GM19238 (cell line): ENCODE data around the gene BCAS1.

Experiments used
- DNase-seq: peaks from one replicate; pipeline ENCODE4 v3.0.0; 2011; ENCODE audit warnings: low spot score; ENCODE audit not compliant: insufficient read length

Gene BCAS1

DNA sequence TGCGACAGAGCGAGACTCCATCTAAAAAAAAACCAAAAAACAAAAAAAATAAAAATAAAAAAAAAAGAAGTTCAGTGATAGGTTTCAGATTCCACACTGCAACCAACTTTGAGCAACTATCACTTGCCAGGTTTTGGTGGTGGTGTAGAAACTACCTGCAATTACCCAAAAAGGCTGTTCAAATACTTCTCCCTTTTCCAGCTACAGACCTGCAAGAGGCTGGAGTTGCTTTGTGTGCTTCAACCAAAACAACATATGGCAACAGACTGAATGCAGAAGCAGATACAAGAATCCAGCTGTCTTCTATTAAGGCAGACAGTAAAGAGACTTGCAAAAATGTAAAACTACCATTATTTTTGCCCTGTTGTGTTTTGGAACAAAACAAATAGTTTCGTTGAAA is 9.3 kb upstream of the BCAS1 start:
- DNase-seq: no peak

DNA sequence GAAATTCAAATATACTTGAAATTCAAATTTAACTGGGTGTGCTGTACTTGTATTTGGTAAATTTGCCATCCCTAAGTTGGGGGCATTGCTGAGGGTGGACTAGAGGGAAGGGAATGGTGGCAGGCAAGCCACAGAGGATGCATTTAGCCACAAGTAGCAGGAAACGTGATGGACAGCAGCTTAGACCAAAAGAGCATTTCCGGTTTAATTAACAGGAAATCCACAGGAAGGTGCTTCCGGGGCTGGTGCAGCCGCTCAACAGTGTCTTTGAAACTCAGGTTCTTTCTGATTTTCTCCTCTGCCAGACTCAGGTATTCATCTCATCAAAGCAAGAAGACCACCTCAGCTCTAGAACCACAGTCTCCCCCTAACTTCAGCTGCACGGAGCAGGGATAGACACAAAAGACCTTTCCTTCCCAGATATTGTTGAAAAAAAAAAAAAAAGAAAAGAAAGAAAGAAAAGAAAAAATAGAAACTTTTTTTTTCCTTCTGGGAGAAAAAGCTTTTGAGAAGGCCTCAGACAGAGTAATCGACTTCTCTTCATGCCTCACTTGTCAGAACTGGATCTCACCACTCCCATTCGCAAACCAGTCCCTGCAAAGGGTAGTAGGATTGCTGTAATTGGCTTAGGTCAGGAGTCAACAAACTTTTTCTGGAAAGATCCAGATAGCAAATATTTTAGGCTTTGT is 8.0 kb upstream of the BCAS1 start:
- peak; percentile 56 for DNase-seq

DNA sequence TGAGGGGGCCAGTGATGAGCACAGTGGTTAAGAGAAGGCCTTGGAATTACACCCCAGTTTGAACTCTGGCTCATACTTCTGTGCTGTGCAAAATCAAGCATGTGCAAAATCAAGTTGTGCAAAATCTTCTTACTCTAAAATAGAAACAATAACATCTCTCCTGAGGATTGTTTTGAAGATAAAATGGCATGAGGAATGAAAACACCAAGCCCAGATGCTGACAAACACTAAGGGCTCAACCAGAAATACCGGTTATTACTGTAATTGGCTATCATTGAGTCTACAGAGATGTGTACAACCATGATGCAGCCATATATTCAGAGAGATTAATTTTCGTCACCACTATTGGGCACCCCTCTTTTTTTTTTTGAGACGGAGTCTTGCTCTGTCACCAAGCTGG is 5.9 kb upstream of the BCAS1 start:
- DNase-seq: no peak

DNA sequence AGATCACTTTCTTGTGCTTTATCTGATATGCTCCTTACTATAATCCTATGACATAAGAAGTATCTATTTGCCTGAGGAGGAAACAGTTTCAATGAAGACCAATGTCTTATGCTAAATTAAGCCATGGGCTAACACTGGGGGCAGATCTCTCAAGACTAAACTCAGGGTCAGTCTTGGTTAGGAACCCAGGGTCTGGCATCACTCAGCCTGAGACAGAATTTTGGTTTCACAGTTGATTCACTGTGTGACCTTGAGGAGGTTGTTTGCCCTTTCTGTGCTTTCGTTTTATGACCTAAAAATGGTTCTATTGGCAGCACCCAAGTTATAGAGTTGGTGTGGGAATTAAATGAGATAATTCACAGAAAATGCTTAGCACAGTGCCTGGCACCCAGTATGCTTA is 4.9 kb upstream of the BCAS1 start:
- no peak for DNase-seq

DNA sequence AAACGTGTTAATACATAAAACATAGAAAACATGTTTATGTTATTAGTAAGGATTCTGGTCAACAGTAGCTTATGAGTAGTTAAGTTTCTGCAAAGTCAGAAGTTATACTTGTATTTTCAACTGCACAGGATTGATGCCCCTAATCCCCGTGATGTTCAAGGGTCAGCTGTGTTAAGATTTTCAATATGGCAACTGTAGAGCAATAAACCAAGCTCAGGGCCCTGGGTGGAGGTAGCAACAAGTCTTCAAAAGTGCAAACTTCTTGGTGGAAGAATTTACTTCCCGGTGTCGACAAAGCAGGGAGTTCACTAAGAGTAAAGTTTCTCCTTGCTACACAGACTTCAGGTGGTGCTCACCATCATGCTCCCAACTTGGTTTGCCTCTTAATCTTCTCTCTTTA is 4.1 kb upstream of the BCAS1 start:
- no peak for DNase-seq

DNA sequence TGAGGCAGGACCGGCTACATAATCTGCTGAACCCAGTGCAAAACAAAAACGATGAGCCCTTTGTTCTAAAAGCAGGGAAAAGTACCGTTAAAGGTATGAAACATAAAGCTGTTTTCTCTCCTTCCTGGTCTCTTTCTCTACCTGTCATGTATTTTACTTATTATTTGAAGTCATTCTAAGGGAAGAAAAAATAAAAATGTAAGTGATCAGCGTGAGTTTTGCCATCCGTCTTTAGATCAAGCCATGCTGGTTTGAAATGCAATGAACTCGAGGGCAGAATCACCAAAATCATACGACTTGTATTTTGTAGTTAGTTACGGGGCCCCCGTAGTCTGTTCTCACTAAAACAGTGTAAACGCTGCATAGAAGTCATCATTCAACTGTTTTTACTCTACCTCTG is 2.9 kb upstream of the BCAS1 start:
- no peak for DNase-seq

DNA sequence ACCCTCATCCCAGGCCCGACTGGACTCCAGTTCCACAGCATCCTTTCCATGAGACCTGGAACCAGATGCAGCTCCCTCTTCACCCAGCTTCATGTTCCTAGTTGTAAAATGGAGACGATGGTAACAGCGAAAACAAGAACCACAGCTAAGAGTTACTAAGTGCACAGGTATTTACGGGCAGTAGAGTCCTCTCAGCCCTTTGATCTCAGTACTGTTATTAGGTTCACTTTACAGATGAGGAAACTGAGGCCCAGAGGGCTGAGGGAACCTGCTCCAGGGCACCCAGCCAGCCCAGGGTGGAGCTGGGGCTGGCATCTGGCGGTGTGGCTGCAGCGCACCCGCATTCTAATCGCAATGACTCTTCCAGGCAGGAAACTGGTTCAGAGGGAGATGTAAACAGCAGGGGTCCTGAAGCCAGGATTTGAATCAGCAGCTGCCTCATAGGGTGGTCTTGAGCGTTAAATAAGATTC is 858 bp downstream of the BCAS1 start:
- no peak for DNase-seq

DNA sequence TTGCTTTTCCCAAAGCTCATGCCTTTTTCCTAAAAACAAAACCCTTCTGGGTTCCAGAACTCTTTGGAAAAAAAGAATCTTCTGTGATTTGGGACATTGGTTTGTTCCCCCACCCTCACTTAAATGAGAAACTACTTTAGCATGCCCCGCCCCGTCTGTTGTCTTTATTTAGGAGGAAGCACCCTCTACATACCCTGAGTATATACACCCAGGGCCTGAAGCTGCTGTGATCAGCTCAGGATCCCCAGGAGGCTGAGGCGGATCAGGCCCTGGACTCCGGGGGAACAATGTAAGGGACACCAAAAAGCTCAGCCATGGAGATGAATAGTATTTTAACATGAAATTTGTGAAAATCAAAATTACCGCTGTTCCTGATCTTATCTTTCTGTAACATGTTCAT is 1.4 kb downstream of the BCAS1 start:
- DNase-seq: no peak

DNA sequence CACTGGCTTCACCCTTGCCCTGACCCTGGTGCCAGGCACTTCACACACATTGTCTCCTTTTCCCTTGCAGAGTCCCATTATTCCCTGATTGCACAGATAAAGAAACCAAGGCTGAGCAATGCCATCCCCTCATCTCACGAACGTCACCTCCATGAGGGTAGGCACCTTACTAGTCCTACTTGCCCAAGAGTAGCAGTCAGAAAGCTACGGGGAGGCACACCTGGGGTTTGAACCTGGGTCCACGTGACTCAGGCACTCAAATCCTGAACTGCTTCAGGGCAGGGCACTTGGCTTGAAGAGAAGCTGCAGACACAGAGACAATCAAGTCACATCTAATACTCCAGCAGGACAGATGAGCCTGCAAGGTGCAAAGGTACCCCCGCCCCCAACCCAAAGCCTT is 1.9 kb downstream of the BCAS1 start:
- DNase-seq: no peak

DNA sequence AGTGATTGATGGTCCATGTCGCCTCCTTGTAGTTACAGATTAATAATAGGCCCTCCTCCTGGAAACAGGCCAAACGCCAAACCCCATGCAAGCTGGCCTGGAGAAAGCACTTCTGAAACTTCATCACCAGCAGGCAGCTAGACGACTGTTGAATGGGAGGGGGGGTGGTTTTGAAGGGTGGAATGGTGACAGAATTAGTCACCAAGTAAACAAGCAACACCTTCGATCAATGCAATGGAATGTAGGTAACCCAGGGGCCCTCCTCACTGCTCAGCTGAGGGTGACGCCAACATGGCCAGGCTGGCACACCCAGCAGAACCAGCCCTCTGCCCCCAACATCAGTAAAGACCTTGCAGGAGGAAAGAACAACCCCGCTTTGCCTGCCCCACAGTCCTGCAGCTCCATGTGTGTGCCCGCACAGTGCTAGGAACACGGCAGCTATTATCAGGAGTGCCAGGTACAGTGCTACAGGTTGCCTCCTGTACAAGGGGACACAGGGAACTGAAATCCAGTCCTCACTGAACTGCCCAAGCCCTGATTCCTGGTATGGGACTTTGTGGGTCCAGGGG is 2.7 kb downstream of the BCAS1 start:
- peak; percentile 28 for DNase-seq

DNA sequence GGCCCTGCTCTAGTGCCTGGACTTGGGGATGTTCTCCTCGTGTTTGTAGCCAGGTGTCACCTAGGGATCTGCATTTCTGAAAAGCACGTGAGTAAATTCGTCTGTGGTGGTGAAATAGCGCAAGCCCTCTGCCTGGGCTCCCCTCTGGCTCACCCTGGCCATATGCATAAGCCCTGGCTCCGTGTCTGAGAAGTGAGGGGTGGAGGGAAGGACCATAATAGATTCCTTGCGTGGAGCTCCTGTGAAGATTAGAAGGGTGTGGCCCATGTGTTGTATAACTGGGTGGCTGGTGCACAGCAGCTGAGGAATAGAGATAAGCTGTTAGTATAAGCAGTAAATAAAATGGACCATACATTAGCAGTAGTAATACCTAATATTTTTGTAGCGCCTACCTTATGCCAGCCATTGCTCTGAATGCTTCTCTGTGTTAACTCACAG is 4.8 kb downstream of the BCAS1 start:
- DNase-seq: no peak

DNA sequence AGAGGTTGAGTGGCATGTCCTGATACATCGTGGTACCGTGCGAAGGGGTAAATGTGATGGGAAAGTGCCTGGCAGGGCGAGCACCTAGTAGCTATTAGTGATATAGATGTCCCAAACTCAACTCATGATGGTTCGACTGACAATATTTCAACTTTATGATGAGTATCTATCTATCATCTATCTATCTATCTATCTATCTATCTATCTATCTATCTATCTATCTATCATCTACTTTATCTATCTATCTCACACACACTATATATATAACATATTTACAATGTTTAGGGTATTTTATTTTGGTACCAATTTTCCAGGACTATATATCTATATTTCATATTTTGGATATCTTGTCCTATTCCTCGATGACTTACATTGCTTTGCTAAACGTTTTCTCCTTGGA is 5.5 kb downstream of the BCAS1 start:
- DNase-seq: no peak

DNA sequence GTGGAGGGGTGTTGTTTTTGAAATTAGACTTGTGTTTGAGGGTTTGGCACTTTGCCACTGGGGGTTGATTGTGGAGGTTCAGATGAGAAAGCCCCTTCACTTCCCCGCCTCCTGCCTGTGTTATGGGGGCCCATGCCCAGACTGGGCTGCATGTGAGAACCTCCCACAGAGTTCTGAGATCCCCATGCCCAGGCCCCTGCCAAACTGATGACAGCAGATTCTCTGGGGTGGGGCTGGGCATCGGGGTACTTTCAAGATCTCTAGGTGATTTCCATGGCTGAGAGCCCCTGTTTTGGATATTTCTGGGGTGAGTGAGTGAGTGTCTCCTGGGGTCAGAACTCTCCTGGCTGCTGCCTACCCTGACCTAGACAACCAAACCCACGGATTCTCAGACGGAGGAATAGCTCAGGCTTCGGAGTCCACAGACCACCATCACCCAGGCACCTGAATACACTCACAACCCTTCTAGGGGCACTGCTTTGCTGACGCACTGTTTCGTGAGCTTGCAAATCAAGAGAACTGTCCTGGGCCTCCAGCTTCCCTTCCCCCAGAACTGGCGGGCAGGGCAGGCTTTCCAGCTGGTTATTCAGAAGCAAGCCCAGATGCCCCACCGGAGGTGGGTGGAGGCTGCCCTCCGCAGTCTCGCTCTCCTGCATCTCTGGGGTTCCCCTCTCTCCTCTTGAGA is 6.3 kb downstream of the BCAS1 start:
- no peak for DNase-seq

DNA sequence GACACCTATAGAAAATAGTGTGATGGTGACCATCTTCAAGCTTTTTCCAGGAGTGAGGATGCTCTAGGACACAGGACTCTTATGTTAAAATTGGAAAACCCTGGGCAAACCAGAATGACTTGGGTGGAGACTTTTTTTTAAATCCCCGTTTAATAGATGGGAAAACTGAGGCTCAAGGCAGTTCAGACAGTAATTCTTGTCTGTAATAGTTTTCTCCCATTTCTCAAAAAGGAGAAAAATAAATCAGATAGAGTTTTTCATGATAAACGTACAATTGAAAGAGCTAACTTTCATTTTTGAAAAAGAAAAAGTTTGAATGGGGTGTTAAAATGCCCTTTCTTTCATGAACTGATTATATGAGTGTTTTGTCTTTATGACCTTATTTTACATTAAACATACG is 6.8 kb downstream of the BCAS1 start:
- no peak for DNase-seq

DNA sequence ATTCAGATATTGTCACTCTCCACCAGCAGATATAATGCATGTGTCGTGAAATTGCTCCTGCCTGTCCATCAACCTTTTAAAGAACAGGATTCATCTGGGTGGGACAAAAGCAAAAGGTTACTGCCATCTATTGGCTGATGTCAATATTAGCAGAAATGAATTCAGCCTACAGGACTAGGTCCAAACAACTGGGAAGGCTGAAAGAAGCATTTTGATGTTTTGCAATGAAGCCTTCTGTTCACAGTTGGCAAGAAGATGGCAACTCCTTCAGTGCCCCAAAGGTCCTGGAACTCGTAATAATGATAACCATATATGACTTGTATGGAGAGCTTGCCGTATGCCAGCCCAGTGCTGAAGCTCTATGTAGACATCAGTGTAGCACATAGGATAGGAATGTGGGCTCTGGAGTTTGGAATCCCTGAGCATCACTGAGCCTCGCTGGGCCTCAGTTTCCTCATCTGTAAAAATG is 7.5 kb downstream of the BCAS1 start:
- DNase-seq: peak; percentile 45

DNA sequence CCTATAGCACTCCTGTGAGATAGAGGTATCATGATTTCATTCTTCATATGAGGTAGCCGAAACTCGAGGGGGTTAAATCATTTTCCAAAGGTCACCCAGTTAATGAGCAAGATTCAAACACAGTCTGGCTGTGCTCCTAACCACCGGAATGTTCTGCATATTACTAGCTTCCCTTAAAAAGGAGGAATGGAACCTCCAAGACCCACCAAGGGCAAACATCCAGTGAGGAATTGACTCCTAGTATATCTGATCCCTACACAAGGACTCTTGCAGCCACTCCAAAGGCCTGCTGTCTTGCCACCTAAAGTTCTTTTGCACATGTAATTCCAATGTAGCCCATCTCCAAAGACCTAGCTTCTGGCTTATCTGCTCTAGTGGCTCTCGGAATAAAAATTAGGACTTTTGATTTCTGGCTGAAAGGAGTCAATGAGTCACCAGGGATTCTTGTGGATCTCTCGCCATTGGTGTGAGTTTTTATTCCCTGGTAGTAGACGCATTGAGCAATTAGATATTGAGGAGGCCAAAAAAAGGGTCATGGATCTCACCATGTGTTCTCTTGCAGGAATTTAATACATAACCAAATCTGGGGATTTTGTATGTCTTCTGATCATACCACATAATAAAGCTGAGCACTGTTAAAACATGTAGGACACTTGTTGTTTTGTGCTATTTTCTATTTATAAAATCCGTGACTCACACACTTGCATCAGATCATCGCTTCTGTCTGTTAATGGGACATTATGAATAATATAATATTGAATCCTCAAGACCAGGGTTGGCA is 9.1 kb downstream of the BCAS1 start:
- no peak for DNase-seq

DNA sequence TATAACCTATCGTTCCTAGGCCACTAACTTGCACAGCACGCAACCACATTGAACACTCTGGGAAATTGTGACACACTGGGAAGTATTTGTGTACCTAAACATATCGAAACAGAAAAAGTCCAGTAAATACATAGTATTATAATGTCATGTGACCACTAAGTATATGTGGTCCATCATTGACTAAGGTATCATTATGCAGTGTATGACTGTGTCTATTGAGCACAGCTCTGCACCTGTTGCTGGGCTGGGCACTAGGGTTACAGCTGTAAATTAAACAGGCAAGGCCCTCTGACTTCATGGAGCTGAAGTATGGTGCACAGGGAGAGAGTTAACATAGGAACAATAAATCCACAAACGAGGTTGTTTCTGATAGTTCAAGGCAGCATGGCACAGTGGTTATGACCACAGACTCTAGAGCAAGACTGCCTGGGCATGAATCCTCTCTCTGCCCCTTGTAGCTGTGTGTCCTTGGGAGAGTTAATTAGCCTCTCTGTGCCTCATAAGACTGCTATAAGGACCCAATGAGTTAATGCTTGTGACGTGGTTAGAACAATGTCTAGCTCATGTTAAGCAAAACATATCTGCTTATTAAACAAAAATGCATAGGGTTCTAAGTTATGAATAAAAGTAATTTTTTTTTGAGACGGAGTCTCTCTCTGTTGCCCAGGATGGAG is 10.6 kb downstream of the BCAS1 start:
- DNase-seq: no peak

DNA sequence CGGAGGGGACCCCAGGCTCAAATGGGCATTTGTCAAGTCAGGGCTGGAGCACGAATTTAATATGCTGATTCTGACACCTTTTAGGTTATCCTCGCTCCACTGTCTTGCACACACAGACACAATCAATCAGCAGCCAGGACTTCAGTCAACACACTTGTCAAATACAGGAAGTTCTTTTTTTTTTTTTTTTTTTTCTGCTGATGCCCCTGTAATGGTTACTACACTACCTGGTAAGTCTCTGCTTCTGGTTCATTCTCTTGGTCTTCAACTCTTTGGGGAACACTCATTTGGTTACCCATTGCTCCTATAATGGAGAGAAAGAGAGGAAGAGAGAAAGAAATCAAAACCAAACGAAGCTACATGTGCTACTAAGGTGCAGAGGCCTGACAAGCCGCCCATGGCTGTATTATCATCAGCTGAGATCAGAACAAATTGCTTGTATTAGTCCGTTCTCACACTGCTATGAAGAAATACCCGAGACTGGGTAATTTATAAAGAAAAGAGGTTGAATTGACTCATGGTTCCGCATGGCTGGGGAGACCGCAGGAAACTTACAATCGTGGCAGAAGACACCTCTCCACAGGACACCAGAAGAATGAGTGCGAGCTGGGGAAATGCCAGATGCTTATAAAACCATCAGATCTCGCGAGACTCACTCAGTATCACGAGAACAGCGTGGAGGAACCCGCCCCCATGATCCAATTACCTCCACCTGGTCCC is 11.8 kb downstream of the BCAS1 start:
- DNase-seq: no peak

DNA sequence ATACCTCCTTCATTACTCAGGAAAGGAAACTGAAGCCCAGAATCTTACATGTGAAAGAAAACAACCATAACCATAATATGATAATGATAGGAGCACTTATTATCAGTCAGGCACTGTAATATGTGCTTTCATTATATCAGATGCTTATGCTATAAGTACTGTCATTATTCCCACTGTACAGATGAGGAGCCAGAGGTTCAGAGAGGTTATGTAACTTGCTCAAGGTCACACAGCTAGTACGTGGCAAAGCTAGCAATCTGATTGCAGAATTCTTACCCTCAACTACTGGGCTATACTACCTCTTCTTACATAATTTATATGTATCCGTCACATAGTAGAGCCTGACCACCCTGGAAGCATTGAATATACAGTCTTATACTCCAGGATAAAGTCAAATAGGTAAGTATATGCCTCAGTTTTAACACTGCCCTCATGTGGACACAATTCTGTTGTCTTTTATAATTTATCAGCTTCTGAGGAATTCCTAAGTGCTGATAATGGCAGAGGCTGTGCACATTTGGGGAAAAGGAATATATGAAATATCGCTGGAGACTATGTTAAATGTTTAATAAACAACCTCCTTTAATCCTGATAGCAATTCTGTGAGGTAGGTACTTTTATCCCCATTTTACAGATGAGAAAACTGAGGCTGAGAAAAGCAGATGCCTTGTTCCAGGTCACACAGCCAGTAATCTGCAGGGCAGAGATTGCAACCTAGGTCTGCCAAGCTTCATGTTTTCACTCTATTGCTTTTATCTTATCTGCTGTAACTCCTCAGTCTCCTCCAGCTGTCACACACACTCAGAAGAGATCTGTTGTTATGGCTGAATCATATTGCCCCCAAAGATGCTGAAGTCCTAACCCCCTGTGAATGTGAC is 13.4 kb downstream of the BCAS1 start:
- DNase-seq: no peak

DNA sequence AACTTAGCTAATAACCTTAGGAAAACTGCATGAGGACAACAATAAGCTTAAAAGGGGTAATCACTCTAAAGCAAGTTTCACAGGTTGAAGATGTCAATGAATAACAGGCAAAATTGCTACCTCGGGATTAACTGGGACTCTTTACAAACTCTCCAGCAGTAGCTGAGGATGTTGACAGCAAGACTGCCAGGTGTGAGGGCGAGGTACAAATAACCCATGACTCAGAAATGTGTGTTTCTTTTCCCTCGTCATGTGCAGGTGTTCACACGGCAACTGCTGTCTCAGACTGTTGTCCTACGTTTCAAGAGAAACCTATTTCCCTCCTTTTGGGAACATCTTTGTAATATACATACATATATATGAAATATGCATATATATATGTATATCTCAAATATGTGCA is 15.9 kb downstream of the BCAS1 start:
- no peak for DNase-seq
